ENCODE measurements around the gene FBXW11.

DNA sequence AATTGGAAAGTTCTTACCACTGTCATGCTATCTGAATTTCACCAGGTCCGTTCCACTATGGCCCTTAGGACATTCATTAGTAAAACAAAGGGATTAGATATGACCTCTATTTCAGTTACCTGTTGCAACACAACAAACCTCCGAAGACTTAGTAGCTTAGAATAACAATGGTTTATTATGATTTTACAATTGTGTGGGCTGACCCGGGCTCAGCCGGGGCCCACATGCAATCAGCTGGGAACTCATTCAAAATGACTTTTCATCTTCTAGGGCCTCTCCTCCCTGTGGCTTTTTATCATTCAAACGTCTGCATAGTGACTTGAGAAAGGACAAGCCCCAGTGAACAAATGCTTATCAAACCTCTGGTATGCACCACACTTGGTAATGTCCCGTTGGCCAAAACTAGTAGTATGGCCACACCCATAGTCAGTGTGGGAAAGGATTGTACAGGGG, 2.3 kb upstream of the FBXW11 start:
- TF ChIP-seq, protein P1, sequence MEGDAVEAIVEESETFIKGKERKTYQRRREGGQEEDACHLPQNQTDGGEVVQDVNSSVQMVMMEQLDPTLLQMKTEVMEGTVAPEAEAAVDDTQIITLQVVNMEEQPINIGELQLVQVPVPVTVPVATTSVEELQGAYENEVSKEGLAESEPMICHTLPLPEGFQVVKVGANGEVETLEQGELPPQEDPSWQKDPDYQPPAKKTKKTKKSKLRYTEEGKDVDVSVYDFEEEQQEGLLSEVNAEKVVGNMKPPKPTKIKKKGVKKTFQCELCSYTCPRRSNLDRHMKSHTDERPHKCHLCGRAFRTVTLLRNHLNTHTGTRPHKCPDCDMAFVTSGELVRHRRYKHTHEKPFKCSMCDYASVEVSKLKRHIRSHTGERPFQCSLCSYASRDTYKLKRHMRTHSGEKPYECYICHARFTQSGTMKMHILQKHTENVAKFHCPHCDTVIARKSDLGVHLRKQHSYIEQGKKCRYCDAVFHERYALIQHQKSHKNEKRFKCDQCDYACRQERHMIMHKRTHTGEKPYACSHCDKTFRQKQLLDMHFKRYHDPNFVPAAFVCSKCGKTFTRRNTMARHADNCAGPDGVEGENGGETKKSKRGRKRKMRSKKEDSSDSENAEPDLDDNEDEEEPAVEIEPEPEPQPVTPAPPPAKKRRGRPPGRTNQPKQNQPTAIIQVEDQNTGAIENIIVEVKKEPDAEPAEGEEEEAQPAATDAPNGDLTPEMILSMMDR (optimal IDR thresholded peaks at IDR 0.05 in 1 of 3, IDR thresholded peaks at IDR 0.05 in 1 of 3, conservative IDR thresholded peaks at IDR 0.05 in 1 of 3; ENCODE audit: extremely low read depth in 1 of 3, insufficient read depth in 2 of 3, low read length in 3 of 3): no peak
- TF ChIP-seq EZH2 (IDR thresholded peaks at IDR 0.05; ENCODE audit: low read length): no peak

Measured in keratinocyte (primary cell).